Upper lobe of right lung (tissue), 1 donor: ENCODE measurements around the gene PXDN. TPM values are rescaled to one million over a fixed set of nuclear protein-coding genes. Genes with fewer than 3 reads are reported as not detected.

ENCODE experiments used
- ATAC-seq: fragments of 200-7000 bp; cut with Tn5 transposase; one replicate; pipeline ENCODE4 v1.9.1; 2020; ENCODE audit warnings: mild to moderate bottlenecking, moderate library complexity
- DNase-seq: peaks from one replicate; pipeline ENCODE4 v3.0.0-alpha.2; 2020
- H3K27ac ChIP-seq: fragments of 200-600 bp; one replicate; pipeline ENCODE4 v1.8.0; 2022
- H3K27me3 ChIP-seq: fragments of 200-600 bp; one replicate; pipeline ENCODE4 v1.8.0; 2022; ENCODE audit warnings: mild to moderate bottlenecking
- H3K36me3 ChIP-seq: fragments of 200-600 bp; one replicate; pipeline ENCODE4 v1.8.0; 2022
- H3K4me1 ChIP-seq: fragments of 200-600 bp; one replicate; pipeline ENCODE4 v1.8.0; 2022
- H3K4me3 ChIP-seq: fragments of 200-600 bp; one replicate; pipeline ENCODE4 v1.8.0; 2022; ENCODE audit warnings: mild to moderate bottlenecking
- H3K9me3 ChIP-seq: fragments of 200-600 bp; one replicate; pipeline ENCODE4 v1.8.0; 2022
- CTCF ChIP-seq: fragments of 200-600 bp; IDR thresholded peaks from one replicate; pipeline ENCODE4 v1.8.0; 2022; ENCODE audit warnings: antibody characterized with exemption
- intact Hi-C: fragments of 100-400 bp; cut with DNase I; formaldehyde crosslinking; loops from one replicate; pipeline ENCODE4 v1.11.0; 2022
- total RNA-seq: library from RNA; stranded (reverse); fragmentation: NEBNext Ultra II Directional; extraction: Animal tissue kit (Norgen Biotek cat#: 25700); gene quantifications from one replicate; pipeline ENCODE4 v1.2.1, GENCODE V29; 2021
- donor health status: DM: no; HTN: yes; CAD: no; lungs with severe emphysema.

The PXDN gene
- total RNA-seq, 1 donor from 2014 or later: 58.4 TPM

DNA sequence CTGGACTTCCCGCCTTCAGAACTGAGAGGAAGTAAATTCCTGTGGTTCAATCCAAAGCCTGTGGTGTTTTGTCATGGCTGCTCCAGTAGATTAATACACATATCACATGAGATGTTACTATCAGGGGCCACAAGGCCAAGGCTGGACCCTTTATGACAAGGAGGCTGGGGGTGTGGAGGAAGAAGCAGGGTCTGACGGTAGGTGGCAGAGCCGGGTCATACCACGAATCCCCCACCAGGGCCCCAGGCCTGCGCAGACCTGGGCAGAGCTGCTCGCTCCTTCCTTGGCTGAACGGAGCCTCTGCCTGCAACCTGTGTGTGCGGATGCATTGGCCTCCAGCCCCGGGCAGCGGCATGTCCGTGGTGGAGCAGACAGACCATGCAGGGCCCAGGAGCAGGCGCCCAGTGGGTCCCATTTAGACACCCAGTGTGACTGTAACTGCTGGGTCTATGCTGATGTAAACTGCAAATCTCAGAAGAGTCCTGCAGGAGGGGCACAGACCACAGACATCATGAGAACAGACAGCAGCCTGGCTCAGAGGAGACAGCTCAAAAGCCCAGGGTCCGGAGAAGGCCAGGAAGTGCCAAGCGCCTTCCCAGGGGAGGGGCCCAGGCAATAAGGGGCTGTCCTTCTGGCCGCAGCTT lies 155.2 kb downstream of the PXDN start:
- H3K36me3 ChIP-seq: no peaks in the 10 kb centered on the region
- no peaks in the 10 kb centered on the region for H3K27me3 ChIP-seq
- TF ChIP-seq CTCF: no peak
- no peaks in the 10 kb centered on the region for H3K9me3 ChIP-seq
- intact Hi-C loops: no loop called here
- H3K4me1 ChIP-seq: peaks cover 18% of the 10 kb centered on the region
- no peak overlapping the region for H3K27ac ChIP-seq
- no peak overlapping the region for H3K4me3 ChIP-seq
- ATAC-seq (no peak), DNase-seq (peak; percentile 56)

DNA sequence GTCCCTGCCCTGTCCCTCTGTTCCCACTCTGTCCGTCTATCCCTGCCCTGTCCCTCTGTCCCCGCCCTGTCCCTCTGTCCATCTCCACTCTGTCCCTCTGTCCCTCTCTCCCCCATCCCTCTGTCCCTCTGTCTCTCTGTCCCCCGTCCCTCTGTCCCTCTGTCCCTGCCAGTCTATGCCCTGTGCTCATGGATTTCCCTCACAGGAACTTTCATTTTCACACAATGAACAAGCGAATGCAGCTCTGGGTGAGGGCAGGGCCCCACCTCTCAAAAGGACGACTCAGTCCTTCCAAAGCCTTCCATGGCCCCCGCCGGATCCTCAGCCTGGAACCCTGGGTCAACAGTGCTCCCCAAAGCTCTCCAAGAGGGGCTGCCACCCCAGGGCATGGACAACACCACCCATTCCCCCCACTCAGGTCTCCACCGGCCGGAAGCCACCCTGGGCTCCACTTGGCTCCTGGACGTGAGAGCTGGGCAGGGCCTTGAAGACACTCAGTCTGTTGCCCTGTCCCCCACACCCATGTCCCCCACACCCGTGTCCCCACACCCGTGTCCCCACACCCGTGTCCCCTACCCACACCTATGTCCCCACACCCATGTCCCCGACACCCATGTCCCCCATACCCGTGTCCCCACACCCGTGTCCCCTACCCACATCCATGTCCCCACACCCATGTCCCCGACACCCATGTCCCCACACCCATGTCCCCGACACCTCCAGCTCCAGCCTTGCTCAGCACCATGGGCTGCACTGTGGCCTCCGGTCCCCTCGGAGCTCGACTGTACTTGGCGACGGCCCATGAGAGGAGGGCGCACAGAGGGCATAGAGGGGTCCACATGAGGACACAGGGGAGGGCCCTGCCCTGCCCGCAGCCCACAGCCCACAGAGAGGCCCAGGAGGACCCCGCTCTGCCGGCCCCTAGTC lies 156.0 kb downstream of the PXDN start:
- Histone ChIP-seq H3K4me1 (peaks cover 14% of the 10 kb centered on the region), H3K27ac (no peak overlapping the region), H3K9me3 (no peaks in the 10 kb centered on the region), H3K27me3 (no peaks in the 10 kb centered on the region), H3K36me3 (no peaks in the 10 kb centered on the region), H3K4me3 (no peak overlapping the region)
- TF ChIP-seq CTCF: no peak
- ATAC-seq (no peak), DNase-seq (peak; percentile 57)
- intact Hi-C loops: no loop called here

- ATAC-seq: peak; percentile 83
- DNase-seq: peak; percentile 77
- Histone ChIP-seq H3K9me3 (no peaks in the 10 kb centered on the region), H3K27ac (no peak overlapping the region), H3K4me3 (no peak overlapping the region), H3K27me3 (no peaks in the 10 kb centered on the region), H3K36me3 (no peaks in the 10 kb centered on the region), H3K4me1 (peaks cover 14% of the 10 kb centered on the region)
- no peak for TF ChIP-seq CTCF
- intact Hi-C loops: no loop called here
These were observed 157.1 kb downstream of the PXDN start for GRCh38 chr2:1586923-1587840.

GRCh38 chr2:1586251-1586922 lies 157.9 kb downstream of the PXDN start:
- peak; percentile 63 for DNase-seq
- peak; percentile 8 for ATAC-seq
- no peak for TF ChIP-seq CTCF
- no peaks in the 10 kb centered on the region for H3K36me3 ChIP-seq
- H3K9me3 ChIP-seq: no peaks in the 10 kb centered on the region
- intact Hi-C loops: no loop called here
- no peak overlapping the region for H3K4me3 ChIP-seq
- H3K27me3 ChIP-seq: no peaks in the 10 kb centered on the region
- H3K27ac ChIP-seq: no peak overlapping the region
- peaks cover 8% of the 10 kb centered on the region for H3K4me1 ChIP-seq

DNA sequence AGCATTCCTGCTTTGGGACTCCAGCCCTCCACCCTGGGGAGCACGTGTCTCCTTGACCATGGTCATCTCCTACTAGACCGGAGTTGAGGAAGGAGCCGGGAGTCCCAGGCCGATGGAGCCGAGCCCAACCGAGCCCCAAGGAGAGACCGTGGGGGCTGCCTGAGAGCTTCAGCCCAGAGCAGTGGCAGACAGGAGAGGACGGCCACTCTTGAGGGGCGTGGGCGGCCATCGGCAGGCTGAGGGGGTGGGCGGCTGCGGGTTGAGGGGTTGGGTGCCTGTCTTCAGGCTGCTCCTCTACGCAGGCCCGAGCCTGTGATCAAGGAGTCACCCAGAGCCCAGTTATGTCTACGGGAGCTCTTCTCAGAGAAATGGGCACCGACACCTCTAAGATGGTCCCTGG lies 158.7 kb downstream of the PXDN start:
- Histone ChIP-seq H3K4me1 (peaks cover under 1% of the 10 kb centered on the region), H3K4me3 (no peak overlapping the region)
- intact Hi-C loops: no loop called here

More for the DNA sequence above, 158.7 kb downstream of the PXDN start:
- Histone ChIP-seq H3K27ac (no peak overlapping the region), H3K9me3 (no peaks in the 10 kb centered on the region), H3K27me3 (no peaks in the 10 kb centered on the region), H3K36me3 (no peaks in the 10 kb centered on the region)
- peak; percentile 59 for DNase-seq
- ATAC-seq: no peak
- TF ChIP-seq CTCF: no peak
